ENCODE results near the gene PTMS.

- no peak for TF ChIP-seq EZH2 (IDR thresholded peaks at IDR 0.05; ENCODE audit: insufficient read depth, poor library complexity, severe bottlenecking)
- TF ChIP-seq EZH2phosphoT487 (IDR thresholded peaks at IDR 0.05; ENCODE audit: insufficient read depth, low read depth) = no peak
Observed at GRCh38 chr12:6779708-6780432, 13.7 kb downstream of the PTMS start.

Data from GM23248 (cell line).